Kidney glomerular epithelial cell (primary cell): ENCODE measurements around the gene AK4.
"Not testable (repeated sequence)": the region's sequence is repeated elsewhere in the genome, so short reads cannot be mapped to it uniquely, and the experiment has no call there.

ENCODE experiments used
- DNase-seq: peaks from one replicate; lab custom pipeline; 2025; lab: John Stamatoyannopoulos, UW

The AK4 gene

DNA sequence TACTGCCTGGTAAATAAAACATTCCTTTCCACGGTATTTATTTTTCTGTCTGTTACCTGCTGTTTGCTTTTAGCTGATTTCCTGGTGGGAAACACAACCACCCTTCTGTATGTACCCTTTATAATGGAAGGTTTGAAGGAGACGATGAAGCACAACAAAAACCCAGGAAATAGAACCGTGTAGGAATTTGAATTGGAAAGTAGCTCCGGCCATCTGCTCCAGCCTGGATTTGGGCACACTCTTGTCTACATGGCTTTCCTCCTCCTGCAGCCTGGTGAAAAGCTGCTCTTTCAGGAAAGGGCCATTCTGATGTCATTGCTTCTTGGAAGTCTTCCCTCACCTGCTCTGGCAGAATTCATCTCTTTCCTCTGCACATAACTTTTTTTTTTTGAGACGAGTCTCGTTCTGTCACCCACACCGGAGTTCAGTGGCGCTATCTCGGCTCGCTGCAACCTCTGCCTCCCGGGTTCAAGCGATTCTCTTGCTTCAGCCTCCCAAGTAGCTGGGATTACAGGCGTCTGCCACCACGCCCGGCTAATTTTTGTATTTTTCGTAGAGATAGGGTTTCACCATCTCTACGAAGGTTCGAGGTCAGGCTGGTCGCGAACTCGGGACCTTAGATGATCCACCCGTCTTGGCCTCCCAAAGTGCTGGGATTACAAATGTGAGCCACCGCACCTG lies 2.7 kb downstream of the AK4 start:
- DNase-seq: no peak

DNA sequence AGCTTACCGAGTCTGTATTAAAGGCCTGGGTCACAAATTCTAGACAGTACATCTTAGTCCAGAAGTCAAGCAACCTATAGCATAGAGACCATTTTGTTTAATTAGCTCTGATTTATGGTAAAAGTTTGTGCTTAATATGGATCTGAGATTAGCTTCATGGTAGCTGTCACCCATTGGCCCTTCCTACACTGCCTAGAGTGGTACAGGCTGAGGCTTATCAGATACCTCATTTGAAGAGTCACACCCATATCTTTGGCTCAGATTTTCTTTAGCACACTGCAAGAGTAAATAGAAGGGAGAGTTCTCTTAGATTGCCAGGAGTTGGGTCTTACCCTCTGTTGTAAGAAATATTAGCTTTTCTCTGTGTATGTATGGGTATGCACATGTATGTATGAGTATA lies 3.6 kb downstream of the AK4 start:
- DNase-seq: no peak

DNA sequence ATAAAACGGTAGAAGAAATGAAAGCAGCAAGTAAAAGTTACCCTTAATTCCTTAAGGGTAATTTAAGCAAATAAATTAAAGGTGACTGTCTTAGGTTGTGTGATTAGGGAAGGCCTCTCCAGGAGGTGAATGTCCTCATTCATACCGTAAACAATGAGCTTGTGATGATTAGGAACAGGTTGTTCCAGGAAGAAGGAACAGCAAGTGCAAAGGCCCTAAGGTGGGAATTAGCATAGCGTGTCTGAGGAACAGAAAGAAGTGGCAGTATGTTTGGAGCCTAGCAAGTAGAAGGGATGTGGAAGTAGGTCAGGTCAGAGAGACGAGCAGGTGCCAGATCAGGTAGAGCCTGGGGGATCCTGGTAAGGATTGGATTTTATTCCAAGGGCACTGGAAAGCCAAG lies 5.6 kb downstream of the AK4 start:
- DNase-seq: no peak

DNA sequence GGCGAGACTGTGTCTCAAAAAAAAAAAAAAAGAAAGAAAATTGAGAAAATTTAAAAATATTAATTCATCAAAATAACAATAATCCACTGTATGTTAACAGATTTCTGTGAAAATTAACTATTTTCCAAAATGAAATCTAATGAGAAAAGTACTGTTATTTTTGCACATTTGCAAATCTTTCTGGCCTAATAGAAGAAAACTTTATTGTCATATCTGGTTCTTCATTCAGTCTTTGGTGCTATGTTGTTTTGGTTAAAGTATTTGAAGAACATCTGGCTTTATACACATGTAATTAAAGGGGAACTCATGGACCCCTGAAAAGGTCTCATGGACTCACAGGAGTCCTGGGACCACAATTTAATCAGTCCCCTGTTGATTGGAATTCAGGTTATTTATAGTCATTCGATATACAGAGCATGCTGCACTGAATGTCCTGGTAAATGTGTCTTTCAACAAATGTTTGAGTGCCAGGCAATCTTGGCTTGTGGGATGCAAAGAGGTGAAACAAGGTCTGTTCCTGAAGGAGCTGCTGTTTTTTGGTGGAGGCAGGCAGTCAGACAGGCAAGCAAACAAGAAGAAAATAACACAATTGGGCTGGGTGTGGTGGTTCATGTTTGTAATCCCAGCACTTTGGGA lies 9.0 kb downstream of the AK4 start:
- DNase-seq: no peak

DNA sequence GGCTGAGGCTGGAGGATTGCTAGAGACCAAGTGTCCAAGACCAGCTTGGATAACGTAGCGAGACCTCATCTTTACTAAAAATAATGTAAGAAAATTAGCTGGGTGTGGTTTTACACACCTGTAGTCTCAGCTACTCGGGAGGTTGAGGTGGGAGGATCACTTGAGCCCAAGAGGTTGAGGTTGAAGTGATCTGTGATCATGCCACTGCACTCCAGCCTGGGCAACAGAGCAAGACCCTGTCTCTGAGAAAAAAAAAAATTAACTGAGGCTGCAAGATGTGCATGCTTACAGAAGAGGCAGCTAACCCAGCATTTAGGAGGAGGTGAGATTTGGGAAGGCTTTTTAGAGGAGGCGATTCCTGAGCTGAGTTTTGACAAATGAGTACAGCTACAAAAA lies 9.5 kb downstream of the AK4 start:
- no peak for DNase-seq

DNA sequence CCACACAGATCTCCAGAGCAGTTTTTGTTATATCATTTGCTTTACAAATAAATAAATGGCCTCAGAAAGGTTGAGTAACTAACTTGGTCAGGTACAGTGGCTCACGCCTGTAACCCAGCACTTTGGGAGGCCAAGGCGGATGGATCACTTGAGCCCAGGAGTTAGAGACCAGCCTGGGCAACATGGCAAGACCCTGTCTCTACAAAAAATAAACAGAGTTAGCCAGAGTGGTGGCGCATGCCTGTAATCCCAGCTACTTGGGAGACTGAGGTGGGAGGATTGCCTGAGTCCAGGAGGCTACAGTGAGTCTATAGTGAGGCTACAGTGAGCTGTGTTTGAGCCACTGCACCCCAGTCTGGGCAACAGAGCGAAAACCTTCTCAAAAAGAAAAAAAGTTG lies 11.3 kb downstream of the AK4 start:
- DNase-seq: not testable (repeated sequence)

DNA sequence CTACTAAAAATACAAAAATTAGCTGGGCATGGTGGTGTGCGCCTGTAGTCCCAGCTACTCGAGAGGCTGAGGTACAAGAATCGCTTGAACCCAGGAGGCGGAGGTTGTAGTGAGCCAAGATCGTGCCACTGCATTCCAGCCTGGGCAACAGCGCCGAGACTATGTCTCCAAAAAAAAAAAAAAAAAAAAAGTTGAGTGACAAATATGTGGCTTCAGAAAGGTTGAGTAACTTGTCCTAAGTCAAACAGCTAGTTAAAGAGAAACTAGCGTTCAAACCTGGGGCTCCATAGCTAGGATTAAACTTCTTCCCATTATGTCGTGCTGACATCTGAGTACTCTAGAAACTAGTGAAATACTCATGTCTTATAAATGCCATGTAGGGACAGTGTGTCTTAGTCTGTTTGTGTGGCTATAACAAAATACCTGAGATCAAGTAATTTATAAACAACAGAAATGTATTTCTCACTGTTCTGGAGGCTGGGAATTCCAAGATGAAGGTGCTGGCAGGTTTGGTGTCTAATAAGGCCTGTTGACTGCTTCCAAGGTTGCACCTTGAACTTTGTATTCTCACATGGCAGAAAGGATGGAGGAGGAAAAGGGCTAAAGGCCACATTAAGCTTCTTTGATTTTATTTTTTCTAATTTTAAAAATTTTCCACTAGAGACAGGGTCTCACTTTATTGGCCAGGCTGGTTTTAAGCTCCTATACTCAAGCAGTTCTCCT lies 12.0 kb downstream of the AK4 start:
- no peak for DNase-seq

DNA sequence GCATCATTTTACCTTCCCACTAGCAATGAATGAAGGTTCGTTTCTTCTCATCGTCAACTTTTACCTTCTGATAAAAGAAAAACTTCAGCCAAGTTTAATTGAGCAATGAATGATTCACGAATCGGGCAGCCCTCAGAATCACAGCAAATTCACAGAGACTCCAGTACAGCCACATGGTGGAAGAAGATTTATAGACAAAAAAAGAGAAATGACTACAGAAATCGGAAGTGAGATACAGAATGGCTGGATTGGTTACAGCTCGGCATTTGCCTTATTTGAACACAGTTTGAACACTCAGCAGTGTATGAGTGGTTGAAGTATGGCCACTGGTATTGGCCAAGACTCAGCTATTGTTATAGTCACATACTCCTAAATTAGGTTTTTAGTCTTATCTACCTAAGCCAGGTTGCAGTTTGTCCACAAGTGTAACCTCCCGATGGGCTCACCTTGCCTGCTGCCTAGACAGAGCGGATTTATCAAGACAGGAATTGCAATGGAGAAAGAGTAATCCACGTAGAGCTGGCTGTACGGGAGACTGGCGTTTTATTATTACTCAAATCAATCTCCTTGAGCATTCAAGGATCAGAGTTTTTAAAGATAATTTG lies 15.3 kb downstream of the AK4 start:
- no peak for DNase-seq

DNA sequence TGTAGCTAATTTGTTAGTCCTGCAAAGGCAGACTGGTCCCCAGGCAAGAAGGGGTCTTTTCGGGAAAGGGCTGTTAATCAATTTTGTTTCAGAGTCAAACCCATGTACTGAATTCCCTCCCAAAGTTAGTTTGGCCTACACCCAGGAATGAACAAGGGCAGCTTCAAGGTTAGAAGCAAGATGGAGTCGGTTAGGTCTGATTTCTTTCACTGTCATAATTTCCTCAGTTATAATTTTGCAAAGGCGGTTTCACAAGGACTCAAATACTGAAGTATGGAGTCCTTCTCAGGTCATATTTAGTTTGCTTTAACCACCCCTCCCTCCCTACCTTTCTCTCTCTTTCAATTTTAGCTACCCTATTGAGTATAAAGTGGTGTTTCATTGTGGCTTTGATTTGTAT lies 16.1 kb downstream of the AK4 start:
- not testable (repeated sequence) for DNase-seq

DNA sequence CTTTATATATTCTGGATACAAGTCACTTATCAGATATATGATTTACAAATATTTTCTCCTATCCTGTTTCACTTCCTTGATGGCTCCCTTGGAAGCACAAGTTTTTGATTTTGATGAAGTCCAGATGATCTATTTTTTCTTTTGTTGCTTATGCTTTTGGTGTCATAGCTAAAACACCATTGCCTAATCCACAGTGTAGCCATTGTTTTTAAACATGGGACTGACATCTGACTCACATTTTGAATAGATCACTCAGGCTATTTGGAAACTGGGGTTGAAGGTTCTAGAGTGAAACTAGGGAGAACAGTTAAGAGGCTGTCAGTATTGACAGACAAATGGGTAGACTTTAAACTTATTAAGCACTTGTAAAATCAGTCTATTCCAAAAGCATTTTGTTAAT lies 16.6 kb downstream of the AK4 start:
- no peak for DNase-seq

DNA sequence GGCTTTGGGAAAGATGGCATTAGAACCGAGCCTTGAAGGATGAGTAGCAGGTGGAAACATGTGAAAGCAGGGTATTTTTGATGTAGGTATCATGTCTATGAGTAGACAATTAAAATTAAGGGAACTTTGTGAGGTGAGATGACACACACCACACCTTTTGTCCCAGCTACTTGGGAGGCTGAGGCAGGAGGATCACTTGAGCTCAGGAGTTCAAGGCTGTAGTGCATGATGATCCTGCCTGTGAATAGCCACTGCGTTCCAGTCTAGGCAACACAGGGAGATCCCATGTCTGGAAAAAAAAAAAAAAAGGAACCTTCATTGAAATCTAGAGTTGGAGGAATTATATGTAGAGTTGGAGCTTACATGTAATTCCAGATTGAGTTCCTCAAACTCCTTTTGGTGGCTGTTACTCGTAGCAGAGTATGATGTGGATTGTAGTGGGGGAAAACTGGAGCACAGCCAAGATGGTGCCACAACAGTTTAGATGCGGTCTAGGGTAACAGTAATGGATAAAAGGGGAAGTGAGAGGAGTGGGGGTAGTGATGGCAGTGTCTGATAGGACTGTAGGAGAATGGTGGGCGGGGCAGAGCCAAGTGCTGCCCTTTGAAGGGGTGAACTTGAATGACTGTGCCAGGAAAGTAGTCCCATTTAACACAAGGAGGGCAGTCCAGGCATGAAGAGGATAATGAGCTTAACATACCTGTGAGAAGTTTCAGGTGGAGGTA lies 17.4 kb downstream of the AK4 start:
- DNase-seq: no peak

DNA sequence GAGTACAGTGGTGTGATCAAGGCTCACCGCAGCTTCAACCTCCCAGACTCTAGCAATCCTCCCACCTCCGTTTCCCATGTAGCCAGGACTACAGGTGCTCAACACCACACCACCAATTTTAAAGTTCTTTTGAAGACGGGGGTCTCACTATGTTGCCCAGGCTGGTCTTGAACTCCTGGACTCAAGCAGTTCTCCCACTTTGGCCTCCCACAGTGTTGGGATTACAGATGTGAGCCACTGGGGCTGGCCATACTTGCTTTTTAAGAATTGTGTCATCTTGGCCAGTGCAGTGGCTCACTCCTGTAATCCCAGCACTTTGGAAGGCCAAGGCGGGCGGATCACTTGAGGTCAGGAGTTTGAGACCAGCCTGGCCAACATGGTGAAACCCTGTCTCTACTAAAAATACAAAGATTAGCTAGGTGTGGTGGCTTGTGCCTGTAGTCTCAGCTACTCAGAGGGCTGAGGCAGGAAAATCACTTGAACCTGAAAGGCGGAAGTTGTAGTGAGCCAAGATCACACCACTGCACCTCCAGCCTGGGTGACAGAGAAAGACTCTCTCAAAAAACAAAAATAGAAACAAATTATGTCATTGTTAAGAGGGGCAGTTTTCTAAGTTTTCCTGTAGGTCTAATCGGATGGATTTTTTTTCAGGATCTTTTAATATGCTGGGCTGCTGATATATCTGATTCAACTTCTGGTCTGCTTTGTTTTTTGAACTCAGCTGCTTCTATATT lies 18.7 kb downstream of the AK4 start:
- no peak for DNase-seq

DNA sequence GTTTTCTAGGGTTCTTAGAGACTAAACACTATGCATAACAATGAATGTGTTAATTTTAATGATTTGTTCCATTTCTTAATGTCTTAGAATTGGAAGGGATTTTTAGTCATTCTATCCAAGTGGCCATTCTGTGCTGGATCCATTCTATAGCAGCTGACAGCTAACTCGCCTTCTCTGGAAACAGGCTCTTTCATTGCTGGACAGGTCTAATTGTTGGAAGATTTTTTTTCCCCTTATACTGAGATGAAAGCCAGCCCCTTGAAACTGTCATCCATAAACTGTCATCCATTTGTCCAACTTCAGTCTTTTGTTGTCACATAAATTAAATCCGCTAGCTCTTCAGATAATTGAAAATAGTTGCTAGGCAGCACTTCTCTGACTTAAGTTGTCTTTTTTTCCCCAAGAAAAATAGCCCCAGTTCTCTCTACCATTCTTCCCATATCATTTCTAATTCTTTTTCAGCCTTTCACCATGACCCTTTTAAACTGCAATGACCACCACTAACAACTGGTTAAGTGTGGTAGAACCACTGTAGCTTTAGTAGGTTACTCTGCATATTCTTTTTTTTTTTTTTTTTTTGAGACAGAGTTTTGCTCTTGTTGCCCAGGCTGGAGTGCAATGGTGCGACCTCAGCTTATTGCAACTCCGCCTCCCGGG lies 19.7 kb downstream of the AK4 start:
- no peak for DNase-seq

DNA sequence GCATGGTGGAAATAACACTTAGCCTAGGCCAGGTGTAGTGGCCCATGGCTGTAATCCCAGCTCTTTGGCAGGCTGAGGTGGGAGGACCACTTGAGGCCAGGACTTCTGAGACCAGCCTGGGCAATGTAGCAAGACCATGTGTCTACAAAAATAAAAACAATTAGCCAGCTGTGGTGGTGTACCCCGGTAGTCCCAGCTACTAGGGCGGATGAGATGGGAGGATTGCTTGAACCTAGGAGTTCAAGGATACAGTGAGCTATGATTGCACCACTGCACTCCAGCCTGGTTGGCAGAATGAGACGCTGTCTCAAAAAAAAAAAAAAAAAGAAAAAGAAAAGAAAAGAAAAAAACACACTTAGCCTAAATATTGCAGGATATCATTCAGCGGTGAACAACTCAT lies 20.9 kb downstream of the AK4 start:
- no peak for DNase-seq

DNA sequence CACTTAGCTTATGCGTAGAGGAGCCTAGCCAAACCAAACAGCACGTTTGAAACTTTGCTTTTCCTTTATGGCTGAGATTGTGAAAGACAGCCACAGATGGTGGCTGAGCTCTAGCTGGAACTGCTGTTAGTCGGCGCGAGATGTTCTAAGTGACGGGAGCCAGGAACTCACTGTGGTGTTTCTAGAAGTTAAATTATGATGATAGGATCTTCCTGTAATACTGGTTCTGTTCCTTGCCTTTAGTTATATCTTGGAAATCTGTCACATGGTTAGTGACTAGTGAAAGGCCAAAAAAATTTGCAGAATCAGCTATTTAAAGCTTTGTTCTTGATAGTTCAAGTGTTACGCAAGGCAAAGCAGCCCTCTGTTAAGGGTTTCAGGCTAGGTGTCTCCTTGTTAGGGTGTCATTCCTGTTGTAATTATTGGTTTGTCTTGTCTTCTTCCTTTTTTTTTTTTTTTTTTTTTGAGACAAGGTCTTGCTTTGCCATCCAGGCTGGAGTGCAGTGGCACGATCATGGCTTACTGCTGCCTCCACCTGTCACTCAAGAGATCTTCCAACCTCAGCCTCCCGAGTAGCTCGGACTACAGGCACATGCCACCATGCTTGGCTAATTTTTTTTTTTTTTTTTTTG lies 22.6 kb downstream of the AK4 start:
- no peak for DNase-seq

DNA sequence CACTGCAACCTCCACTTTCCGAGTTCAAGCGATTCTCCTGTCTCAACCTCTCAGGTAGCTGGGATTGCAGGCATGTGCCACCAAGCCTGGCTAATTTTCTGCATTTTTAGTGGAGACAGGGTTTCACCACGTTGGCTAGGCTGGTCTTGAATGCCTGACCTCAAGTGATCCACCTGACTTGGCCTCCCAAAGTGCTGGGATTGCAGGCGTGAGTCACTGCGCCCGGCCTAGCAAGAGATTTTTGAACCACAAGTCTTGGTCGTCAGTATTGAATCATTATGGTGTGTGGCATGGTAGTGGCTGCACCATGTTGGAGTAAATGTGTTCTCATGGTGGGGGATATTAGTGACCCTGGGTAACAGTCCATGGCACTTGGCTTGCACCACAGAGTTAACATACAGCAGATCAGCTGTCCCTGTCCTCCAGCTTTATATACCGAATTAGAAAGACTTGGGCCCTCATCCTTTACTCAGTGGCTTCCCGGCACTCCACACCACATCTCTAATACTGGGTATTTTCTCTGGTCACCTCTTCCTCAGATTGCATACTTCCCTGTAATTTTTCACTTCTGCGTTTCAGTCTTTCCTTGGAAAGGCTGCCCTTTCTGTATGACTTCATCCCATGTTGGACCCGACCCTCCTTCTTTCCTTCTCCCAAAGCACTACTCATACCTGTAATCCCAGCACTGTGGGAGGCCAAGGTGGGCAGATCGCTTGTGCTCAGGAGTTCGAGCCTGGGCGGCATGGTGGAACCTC lies 25.1 kb downstream of the AK4 start:
- no peak for DNase-seq

DNA sequence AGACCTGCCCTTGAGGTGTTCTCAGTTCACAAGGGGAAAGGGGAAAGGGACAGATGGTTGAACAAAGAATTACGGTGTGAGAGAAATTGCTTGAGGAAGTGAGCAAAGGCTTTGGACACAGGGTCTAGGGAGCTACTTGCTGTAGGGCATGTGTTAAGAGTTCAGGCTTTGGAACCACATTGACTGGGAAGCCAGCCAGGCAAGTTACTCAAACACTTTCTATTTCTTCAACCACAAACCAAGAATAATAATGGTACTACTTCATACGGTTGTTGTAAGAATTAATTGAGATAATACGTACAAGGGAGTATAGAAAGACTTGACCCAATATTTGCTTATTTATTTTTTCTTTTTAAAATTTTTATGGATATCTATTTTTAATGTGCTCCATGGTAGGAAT lies 26.6 kb downstream of the AK4 start:
- peak; percentile 92 for DNase-seq

DNA sequence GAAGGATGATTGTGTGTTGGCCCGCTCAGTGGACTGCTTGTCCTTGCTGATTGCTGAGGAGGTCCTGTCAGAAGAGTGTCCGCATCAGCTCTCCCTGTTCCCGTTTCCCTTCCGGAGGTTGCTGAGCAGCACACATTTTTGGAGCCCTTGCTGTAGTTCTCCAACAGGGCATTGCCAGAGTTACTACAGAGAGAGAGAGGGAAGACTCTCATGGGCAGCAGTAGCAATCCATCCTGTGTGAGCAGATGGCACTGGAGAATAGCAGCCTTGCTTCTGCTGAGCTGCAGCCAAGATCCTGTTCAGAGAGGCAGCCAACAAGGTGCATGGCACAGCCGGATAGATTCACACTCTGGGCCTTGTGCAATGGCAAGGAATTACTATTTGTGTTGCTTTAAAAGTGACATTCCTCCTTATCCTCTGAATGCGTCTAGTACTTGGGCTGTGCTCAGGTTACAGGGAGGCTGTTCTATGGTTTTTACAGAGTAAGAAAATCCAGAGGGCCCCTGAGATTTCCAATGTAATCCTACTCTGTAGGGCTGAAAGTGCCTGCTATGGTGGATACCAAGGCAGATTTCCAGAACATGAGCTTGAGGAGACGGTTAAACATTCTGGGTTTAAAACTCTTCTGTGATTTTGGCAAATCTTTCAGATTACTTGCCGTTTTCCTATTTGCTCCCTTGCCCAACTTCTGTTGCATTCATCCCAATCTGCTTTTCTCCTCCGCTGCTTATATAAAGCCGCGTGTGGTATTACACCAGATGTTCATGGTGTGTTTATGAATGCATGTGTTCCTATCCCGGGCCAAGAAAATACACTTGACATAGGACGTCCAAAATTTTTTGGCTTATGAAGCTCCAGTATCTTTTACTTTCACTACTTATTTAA lies 27.4 kb downstream of the AK4 start:
- DNase-seq: no peak

DNA sequence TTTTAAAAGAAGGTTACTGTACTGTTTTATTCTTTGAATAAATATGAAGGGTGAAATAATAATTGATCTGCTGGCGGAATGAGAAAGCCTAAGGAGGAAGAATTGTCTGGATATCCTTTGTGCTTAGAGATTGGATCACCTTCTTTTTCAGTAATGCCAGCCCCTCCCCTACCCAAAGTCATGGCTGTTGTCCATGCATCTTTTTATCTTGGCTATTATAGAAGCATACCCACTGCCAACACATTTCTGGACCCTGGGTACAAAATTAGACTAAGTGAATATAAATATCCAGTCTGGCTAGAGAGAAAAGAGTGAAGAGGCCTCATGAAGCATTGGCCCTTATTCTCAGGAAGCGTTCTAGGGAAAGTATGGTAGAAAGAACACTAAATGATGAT lies 28.1 kb downstream of the AK4 start:
- DNase-seq: no peak
